Cerebellar nuclear complex (tissue), 1 donor: Measurements from ENCODE around the gene MASP1.
A peak's percentile ranks its signal among the peaks of the same experiment; 100 is the strongest.

ENCODE experiments used
- DNase-seq, 2 experiments: peaks; one replicate each; lab custom pipeline; 2025; lab: John Stamatoyannopoulos, UW

MASP1 gene, protein sequence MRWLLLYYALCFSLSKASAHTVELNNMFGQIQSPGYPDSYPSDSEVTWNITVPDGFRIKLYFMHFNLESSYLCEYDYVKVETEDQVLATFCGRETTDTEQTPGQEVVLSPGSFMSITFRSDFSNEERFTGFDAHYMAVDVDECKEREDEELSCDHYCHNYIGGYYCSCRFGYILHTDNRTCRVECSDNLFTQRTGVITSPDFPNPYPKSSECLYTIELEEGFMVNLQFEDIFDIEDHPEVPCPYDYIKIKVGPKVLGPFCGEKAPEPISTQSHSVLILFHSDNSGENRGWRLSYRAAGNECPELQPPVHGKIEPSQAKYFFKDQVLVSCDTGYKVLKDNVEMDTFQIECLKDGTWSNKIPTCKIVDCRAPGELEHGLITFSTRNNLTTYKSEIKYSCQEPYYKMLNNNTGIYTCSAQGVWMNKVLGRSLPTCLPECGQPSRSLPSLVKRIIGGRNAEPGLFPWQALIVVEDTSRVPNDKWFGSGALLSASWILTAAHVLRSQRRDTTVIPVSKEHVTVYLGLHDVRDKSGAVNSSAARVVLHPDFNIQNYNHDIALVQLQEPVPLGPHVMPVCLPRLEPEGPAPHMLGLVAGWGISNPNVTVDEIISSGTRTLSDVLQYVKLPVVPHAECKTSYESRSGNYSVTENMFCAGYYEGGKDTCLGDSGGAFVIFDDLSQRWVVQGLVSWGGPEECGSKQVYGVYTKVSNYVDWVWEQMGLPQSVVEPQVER

DNA sequence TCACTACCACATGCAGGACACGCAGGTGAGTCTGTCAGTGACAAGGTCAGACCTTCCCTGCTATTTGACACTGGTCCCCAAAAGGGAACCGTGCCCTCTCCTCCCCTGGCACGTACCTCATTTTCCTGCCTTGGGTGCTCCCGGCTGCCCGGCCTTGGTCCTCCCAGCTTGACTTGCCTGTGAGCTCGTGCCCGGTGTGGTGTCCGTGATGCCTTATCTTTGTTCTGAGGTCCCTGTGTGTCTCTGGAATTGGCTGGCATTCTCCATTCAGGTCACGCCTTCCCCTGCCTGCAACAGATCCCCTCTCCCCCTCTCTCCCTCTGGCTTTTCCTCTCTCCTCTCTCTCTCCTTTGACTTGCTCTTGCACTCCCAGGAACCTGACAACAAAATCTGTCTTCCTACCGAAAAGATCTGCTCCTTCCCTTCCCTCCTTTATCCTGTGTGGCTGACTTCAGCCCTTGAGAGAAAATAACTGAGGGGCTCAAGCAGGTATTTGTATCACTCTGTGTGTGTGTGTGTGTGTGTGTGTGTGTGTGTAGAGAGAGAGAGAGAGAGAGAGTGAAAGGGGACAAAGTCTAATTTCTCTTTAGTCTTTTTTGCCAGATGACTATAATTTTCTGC is at the start of gene MASP1:
Gene MASP1, minus strand, starts transcription at position 226 of the 621 bp plus-strand sequence. Its CDS starts 105 bp downstream, at position 121.
- no peak for DNase-seq

DNA sequence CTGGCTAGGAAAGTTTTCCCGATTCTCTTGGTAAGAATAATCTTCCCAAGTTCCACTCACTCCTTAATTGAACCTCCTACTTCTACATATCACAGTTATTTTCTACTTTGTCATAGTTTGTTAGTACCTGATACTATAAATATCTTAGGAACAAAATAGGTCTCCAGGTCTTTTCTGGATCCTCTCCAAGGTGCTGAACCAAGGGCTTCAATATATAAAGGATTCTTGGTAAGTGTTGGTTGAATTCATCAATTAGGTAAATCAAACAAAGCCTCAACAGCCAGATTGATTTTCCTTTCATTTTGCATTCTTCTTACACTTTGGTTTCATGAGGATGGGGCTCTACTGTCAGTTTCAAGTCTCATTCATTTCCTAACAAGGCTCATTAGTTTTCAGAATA is 49.0 kb upstream of the MASP1 start:
- DNase-seq: no peak

DNA sequence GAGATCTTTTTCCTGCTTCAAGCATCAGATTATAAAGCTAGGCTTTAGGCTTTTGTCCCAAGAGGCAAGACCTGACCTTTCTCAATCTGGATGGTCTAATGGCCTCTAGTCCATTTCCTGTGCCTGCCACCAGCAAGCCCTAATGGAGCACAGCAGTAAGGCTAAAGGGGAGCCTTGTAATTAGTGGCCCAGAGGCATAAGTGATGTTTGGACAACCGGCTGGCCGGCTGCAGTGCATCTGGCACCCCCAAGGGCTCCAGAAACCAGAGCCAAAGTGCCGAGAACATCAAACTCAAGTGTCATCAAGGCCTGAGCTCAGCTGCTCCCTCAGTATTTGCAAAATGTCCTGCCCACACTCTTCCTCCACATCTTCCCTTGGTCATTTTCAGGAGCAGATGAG is 44.8 kb upstream of the MASP1 start:
- DNase-seq: no peak

DNA sequence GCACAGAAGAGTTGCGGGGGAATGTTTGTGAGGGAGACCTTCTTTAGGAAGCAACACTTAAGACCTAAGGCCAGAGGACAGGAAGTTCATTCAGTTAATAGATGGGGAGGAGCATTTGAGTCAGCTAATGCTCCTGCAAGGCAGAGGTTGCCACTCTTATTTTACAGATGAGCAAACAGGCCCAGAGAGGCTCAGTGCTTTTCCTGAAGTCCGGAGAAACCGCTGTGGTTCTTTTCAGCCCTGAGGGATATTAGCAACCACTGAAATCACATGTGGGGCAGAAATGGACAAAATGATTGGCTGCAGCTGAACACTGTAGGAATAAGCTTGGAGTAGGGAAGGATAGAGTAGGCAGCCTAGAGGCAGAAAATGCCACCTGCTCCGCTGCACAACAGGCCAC is 43.4 kb upstream of the MASP1 start:
- no peak for DNase-seq

DNA sequence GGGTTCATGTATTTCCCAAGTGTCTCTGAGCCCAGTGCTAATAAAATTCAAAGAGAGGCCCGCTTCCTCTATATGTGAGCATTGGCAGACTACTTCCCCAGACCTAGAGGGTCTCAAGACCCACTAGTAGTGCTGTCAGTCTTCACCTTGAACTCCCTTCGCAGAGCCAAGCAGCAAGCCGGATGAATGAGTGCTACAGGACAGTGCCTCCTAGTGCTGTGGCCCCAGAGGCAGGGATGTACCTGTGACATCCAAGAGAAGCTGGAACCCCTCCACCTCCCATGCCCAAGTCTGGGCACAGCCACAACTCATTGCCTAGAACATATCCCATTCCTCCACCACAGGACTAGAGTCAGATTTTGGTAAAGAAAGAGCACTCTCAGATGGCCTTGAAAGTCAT is 37.2 kb upstream of the MASP1 start:
- no peak for DNase-seq

DNA sequence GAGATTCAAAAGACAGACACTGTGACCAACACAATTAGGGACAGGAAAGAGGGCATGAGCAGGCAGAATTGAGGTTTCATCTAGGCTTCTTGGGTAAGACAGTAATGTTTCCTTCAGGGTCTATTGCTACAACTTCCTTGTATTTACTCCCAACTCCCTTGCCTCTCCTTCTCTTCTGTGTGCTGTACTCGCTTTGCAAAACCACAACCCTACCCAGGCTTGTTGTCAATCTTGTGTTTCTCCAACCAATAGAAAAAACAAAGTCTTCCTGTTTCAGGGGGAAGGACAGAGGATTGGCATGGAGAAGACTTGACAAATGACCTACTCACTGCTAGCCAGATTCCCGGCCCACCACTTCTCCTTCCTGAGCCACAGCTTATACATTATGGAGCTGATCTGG is 36.3 kb upstream of the MASP1 start:
- no peak for DNase-seq

DNA sequence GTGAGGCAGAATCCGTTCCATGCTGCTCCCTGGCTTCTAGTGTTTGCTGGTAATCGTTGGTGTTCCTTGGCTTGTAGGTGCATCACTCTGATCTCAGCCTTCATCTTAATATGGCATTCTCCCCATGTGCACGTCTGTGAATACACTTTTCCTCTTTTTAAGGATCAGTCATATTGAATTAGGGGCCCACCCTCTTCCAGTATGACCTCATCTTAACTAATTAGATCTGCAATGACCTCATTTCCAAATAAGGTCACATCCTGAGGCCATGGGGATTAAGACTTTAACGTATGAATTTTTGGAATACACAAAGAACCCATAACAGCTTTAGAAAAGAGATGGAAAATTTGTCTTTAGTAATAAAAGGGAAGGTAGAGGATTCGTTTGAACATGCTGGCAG is 34.1 kb upstream of the MASP1 start:
- DNase-seq: no peak

DNA sequence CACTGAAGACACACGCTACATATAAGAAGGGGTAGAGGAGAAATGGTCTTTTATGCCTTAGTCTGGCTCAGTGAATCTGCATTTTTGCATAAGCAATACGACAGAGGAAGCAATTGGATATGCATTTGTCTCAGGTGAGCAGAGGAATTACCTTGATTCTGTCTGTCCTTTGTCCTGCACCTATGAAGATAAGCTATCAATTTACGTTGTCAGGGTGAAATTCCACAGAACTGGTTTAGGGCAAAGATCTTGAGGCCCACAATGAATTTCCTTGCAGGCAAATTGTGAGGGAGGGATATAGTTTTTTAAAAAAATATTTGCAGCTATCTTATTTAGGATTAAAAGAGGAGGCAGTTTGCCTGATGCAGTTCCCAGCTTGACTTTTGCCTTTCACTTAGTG is 31.6 kb upstream of the MASP1 start:
- DNase-seq: no peak

DNA sequence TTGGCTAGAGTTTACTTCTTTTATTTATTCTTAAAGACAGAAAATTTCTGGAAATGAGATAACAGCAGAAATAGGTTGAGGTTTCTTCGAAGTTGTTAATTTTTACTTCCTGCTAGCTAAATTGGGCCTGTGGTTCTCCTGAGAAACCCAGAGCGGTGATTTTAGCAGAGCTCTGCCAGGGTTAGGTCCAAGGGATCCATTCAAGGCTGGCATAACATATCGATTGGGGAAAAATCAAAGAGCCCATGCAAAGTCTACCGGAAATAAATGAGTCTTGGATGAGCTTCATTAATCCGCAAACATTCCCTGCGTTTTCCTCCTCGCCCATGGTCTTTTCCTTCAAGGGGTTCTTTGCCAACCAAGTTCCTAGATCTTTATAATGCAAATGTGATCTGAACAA is 30.8 kb upstream of the MASP1 start:
- no peak for DNase-seq

DNA sequence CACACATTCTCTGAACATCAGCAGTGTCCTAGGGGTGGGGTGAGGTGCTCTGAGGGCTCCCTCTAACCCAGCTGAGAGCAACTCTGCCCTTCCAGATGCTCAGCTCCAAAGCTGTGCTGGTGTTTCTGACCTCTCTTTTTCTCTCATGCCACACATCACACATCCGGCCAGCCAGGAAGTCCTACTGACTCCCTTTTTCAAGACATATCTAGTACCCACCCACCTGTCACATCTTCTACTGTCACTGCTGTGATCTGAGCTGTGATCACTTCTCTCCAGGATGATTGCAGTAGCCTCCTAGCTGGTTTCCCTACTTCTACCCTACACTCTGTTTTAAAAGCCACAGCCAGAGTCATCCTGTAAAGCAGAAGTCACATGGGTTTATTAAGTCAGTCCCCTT is 30.2 kb upstream of the MASP1 start:
- no peak for DNase-seq

DNA sequence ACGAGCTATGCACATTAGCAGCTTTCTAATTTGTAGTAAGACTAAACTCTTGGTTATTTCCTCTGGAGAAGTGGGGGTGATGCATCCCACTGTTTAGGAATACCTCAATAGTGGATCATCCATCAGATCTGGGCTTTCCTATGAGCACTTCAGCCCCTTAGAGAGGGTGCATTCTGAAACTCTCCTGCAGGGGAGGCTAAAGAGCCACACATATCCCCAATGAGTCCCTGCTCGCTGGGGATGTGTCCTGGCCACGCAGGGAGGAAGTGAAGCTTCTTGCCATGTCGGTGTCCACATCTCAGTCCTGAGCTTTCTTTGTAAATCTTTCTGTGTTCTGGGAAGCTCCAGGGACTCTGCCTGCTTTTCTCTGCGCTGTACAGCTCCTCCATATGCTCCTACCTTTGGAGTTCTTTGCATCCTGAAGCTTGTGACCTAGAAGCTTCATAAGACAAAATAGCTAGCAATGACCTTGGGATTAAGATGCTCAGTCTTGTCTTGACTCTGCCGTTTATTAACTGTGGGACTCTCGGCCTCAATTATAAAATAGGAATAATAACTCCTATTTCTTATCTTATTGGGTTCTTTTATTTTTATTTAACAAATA is 28.3 kb upstream of the MASP1 start:
- no peak for DNase-seq

DNA sequence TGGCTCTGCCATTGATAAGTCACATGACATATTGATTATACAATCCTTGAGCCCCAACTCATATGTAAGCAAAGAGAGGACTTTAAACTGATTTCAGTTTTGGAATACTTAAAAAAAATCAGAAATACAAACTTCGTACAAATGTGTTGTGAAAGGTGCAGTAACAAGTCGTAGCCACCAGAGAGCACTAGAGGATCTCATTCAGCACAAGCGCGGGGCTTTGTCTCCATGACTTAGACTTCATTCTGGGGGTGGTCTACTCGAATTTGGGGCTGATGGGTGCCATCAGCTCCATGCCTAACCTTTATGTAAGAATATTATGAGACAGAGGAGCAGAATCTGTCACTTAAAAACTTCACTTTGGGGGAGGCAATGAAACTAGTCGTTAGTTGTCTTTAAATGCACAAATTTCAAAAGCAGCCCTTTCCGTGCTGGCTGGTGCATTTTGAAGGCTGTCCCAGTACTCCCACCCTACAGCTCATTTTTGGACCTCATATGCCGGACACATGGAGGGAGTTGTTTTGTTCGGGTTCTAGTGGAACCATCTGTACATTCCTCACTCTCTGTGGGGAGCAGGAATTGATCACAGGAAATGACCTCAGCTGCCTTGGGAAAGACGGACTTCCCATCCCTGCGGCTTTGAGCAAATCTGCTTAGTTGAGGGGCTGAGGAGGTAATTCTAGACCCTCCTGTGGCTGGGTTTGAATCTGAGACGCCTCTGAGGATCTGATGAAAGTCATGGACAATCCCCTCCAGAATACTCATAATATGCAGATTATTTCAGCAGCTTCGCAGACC is 27.5 kb upstream of the MASP1 start:
- DNase-seq: peak in 1 of 2 experiments; percentile 4

DNA sequence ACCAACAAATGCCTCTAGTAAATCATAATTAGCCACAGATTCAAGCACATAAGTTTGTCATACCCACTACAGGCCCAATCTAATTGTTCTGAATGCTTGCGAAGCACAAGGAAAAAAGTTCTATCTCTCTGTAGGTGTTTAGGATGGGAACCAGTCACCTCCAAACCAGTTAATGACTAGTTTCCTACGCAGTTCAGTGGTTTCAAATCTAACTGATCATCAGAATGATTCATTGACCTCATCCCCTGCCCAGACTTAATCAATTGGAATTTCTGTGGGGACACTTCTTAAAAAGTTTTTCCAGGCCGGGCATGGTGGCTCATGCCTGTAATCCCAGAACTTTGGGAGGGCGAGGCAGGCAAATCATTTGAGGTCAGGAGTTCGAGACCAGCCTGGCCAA is 24.3 kb upstream of the MASP1 start:
- DNase-seq: no peak

DNA sequence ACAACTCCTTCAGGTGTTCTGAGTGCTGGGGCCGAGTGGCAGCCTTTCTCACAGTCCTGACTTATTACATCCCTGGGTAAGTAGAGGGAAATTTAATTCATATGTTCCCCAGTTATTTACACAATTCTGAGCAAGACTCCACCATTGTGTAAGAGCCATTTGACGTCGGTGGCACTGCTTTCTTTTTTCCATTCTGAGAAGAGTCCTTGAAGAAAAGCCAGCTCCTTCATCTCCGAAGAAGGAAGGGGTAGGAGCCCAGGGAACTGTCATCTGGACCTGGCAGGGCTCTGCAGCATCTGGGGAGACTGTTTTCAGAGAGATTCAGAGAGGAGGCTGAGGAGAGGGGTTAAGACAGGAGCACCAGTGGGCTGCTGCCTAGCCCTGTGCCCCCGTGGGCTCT is 22.6 kb upstream of the MASP1 start:
- no peak for DNase-seq

DNA sequence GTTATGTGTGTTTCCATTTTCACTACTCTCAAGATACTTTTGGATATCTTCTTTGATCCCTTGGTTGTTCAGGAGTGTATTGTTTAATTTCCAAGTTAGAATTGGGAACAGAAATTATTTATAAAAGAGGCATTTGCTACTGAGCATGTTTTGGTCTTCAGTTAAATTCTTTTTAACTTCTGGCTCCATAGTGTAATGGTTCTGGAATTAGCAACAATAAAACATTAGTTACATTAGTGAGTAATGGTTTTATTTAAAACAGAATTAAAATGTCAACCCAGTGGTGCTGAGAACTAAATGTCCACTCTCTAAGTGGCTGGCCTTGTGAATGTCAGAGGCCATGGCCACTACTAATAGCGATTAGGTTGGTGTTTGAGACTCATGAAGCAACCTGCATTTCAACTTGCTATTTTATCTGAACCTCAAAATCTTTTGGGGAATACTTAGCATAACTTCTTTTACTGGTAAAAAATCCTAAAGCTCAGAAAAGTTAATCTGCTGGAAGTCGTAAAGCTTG is 19.5 kb upstream of the MASP1 start:
- DNase-seq: no peak

DNA sequence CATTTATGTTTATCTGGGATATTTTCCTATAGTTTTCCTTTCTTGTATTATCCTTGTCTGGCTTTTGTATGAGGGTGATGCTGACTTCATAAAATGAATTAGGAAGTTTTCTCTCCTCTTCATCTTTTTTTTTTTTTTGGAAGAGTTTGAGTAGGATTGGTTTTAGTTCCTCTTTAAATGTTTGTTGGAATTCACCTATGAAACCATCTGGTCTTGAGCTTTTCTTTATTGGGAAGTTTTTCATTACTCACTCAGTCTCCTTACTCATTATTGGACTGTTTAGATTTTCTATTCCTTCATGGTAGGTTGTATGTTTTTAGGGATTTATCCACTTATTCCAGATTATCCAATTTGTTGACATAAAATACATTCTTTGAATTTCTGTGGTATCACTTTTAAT is 18.7 kb upstream of the MASP1 start:
- DNase-seq: no peak

DNA sequence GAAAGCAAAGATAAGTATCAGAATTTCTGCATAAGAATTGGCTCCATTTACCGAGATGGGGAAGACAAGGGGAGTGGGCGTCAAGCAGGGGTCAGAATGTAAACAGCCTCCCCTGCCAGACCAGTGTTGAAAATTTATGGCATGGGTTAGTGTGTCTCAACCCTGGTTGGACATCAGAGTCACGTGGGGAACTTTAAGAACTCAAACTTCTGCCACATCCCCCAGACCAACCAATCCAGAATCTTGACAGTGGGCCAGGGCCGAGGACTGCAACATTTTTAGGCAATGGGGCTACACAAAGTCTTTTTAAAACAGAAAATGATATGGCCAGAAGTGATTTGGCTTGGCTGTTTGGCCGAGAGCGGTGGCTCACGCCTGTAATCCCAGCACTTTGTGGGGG is 14.3 kb upstream of the MASP1 start:
- no peak for DNase-seq

DNA sequence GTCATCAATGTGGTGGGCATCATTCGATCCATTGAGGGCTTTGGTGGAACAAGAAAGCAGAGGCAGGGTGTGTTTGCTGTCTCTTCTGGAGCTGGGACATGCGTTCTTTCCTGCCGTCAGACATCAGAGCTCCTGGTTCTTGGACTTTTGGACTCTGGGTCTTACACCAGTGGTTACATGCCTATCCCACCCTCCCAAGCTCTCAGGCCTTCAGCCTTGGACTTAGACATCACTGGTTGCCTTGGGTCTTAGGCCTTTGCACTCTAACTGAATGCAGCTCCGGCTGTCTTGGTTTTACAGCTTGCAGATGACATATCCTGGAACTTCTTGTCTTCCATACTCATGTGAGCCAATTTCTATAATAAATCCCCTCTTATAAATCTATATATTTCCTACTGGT is 8.1 kb upstream of the MASP1 start:
- no peak for DNase-seq

DNA sequence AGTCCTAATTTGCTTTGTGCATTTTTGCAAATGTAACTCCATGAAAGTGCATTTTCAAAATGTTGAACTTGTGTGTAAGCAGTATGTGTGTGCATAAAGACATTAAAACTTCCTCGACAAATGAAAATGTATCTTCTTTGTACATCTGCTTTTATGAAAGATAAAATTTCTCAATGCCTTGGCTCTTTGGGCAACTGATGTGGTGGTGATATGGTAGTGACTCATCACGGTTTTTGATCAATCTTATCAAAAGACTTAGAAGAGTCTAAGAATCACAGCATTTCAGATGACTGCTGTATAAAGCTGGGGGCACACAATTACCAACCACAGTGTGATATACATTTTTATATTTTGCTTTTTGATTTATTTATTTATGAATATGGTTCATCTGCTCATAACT is 5.4 kb upstream of the MASP1 start:
- no peak for DNase-seq

DNA sequence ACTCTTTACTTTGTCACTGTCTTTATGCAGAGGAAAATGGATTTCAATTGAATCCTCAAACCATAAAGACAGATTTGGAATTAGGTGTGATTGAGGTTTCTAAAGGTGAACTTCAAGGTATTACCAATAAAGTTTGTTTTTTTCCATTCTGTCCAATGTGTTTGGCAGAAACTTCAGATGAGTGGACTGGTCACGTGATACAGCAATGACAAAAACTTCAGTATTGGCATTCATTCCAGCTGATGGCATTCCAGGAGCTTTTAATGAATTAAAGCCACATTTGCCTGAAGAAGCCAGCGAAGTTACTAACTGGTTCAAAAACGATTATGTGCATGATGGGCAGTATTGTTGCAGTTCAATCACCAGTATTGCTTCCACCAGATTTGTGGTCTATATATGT is 4.5 kb upstream of the MASP1 start:
- no peak for DNase-seq

DNA sequence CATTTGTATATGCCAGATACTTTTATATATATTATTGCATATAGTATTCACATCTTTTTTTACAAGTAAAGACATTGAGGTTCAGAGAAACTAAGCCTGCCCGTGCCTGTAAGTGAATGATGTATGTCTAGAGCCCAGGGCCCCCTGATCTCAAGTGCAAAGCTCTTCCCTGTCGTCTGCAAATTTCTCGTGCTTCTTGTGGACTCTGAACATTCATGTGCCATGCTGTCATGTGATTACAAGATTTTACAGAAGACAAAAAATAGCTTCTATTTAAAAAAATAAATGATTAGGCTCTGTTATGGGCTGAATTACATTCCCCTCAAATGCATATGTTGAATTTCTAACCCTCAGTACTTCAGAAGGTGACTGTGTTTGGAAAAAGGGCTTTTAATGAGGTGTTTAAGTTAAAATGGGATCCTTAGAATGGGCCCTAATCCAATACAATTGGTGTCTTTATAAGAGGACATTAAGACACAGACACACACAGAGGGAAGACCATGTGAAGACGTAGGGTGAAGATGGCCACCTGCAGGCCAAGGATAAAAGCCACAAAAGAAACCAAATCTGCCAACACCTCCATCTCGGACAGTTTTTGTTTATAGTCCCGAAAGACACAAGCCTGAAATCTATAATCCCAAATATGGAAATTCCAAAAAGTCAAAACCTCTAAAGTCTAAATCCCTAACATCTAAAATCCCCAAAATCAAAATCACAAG is 3.9 kb upstream of the MASP1 start:
- no peak for DNase-seq
